NCI-H460 (cell line): ENCODE results near the gene SERAC1. TPM values are rescaled to one million over a fixed set of nuclear protein-coding genes. Genes with fewer than 3 reads are reported as not detected.

Source experiments
- DNase-seq: peaks from one replicate; pipeline ENCODE4 v3.0.0-alpha.2; 2016; ENCODE audit warnings: low read depth; ENCODE audit errors: extremely low read depth
- total RNA-seq: library from RNA; depleted of rRNA; stranded (reverse); fragments of >200 nt; shearing (Covaris generic); gene quantifications from 2 replicates; pipeline ENCODE4 v1.2.3, GENCODE V29; 2014

The SERAC1 gene
- total RNA-seq, 1 experiment from 2014 or later: 4.1 TPM

- DNase-seq: no peak
These were observed 42.8 kb downstream of the SERAC1 start for GRCh38 chr6:158125271-158125670.

- DNase-seq: no peak
These were observed 43.8 kb downstream of the SERAC1 start for GRCh38 chr6:158124288-158124687.

- DNase-seq: no peak
These were observed 46.0 kb downstream of the SERAC1 start for GRCh38 chr6:158122048-158122447.

- peak; percentile 14 for DNase-seq
These were observed 46.7 kb downstream of the SERAC1 start for GRCh38 chr6:158121335-158121734.

- DNase-seq: no peak
These were observed 49.2 kb downstream of the SERAC1 start for GRCh38 chr6:158118886-158119285.

GRCh38 chr6:158115508-158115907, 52.6 kb downstream of the SERAC1 start:
- DNase-seq: no peak

GRCh38 chr6:158115102-158115501, 53.0 kb downstream of the SERAC1 start:
- no peak for DNase-seq

- DNase-seq: no peak
These were observed 54.3 kb downstream of the SERAC1 start for GRCh38 chr6:158113802-158114201.

- DNase-seq: no peak
These were observed 56.1 kb downstream of the SERAC1 start for GRCh38 chr6:158111987-158112386.

- DNase-seq: no peak
These were observed 57.1 kb downstream of the SERAC1 start for GRCh38 chr6:158110986-158111385.

GRCh38 chr6:158109748-158110147, 58.3 kb downstream of the SERAC1 start:
- no peak for DNase-seq

GRCh38 chr6:158104696-158105095, 63.4 kb downstream of the SERAC1 start:
- DNase-seq: no peak

- DNase-seq: no peak
These were observed 64.8 kb downstream of the SERAC1 start for GRCh38 chr6:158103228-158103627.

- no peak for DNase-seq
These were observed 72.4 kb downstream of the SERAC1 start for GRCh38 chr6:158095671-158096070.

GRCh38 chr6:158095031-158095430, 73.0 kb downstream of the SERAC1 start:
- no peak for DNase-seq

GRCh38 chr6:158092806-158093205, 75.3 kb downstream of the SERAC1 start:
- DNase-seq: no peak

GRCh38 chr6:158087224-158087867, 80.7 kb downstream of the SERAC1 start:
- DNase-seq: no peak

- DNase-seq: no peak
These were observed 81.4 kb downstream of the SERAC1 start for GRCh38 chr6:158086504-158087223.

GRCh38 chr6:158086054-158086503, 82.0 kb downstream of the SERAC1 start:
- no peak for DNase-seq

- no peak for DNase-seq
These were observed 82.6 kb downstream of the SERAC1 start for GRCh38 chr6:158085261-158086053.
